DOHH2 (cell line): ENCODE data around the gene CSN3.
"Not testable (repeated sequence)": the region's sequence is repeated elsewhere in the genome, so short reads cannot be mapped to it uniquely, and the experiment has no call there.

Experiments used
- EZH2phosphoT487 ChIP-seq: fragments of 200-600 bp; sonication (generic); IDR thresholded peaks from 2 replicates; pipeline ENCODE4 v1.6.1; 2017; ENCODE audit warnings: borderline replicate concordance, mild to moderate bottlenecking, antibody characterized with exemption, low read length, moderate library complexity, mixed read lengths
- TF ChIP-seq, protein P1 (sequence below): fragments of 200-600 bp; sonication (generic); IDR thresholded peaks from one replicate; pipeline ENCODE4 v1.5.1; 2014; ENCODE audit warnings: antibody characterized with exemption, mild to moderate bottlenecking, low read depth, low read length; ENCODE audit not compliant: poor library complexity, severe bottlenecking

DNA sequence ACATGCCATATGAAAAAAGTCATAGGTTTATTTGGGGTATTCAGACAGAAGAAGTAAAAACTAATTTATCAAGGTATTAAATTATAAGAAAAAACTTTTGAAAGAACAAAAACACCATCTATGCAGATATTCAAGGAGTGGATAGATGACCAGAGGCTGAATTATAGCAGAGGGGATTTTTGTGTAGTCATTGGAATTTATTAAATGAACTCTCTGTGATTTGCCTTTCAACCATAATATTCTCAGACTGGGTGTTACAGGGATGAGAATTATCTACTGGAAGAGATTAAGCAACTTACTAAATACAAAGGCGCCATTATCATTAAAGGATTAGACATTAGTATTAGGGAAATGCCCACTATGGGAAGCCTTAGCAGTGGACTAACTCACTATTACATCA, 25.8 kb upstream of the CSN3 start:
- TF ChIP-seq, protein P1, sequence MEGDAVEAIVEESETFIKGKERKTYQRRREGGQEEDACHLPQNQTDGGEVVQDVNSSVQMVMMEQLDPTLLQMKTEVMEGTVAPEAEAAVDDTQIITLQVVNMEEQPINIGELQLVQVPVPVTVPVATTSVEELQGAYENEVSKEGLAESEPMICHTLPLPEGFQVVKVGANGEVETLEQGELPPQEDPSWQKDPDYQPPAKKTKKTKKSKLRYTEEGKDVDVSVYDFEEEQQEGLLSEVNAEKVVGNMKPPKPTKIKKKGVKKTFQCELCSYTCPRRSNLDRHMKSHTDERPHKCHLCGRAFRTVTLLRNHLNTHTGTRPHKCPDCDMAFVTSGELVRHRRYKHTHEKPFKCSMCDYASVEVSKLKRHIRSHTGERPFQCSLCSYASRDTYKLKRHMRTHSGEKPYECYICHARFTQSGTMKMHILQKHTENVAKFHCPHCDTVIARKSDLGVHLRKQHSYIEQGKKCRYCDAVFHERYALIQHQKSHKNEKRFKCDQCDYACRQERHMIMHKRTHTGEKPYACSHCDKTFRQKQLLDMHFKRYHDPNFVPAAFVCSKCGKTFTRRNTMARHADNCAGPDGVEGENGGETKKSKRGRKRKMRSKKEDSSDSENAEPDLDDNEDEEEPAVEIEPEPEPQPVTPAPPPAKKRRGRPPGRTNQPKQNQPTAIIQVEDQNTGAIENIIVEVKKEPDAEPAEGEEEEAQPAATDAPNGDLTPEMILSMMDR: not testable (repeated sequence)
- not testable (repeated sequence) for TF ChIP-seq EZH2phosphoT487
